K562 (cell line): ENCODE measurements around the gene MAMDC4. TPM values are rescaled to one million over a fixed set of nuclear protein-coding genes. Genes with fewer than 3 reads are reported as not detected.

Experiments used
- BMI1 ChIP-seq: fragments of 150-350 bp; IDR thresholded peaks from 2 replicates; pipeline ENCODE4 v1.6.1; 2014; ENCODE audit warnings: low read length
- DPF2 ChIP-seq: fragments of 450-650 bp; IDR thresholded peaks from 2 replicates; pipeline ENCODE4 v1.6.1; 2016
- FIP1L1 ChIP-seq: fragments of 200-400 bp; formaldehyde crosslinking; IDR thresholded peaks from 2 replicates; pipeline ENCODE4 v1.6.1; 2018; ENCODE audit warnings: mild to moderate bottlenecking, low read depth, low read length; ENCODE audit not compliant: poor library complexity, severe bottlenecking
- FOXA3 ChIP-seq, 2 experiments: fragments of 450-650 bp in 1 of 2; sonication (generic) in 1 of 2; formaldehyde crosslinking; IDR thresholded peaks in 1 of 2; conservative IDR thresholded peaks in 1 of 2; 2 replicates each; pipeline versions ENCODE4 v1.4.0 to v1.8.0; 2020 to 2022; ENCODE audit warnings: mild to moderate bottlenecking in 2 of 2, missing genetic modification reagents in 1 of 2
- HBP1 ChIP-seq: fragments of 450-650 bp; formaldehyde crosslinking; IDR thresholded peaks from 2 replicates; pipeline ENCODE4 v1.4.0; 2022; ENCODE audit warnings: missing genetic modification characterization
- HDAC3 ChIP-seq: fragments of 450-650 bp; IDR thresholded peaks from 2 replicates; pipeline ENCODE4 v1.6.1; 2018; ENCODE audit warnings: borderline replicate concordance, mild to moderate bottlenecking, moderate library complexity; ENCODE audit not compliant: partially characterized antibody
- HNRNPLL ChIP-seq: fragments of 200-400 bp; formaldehyde crosslinking; IDR thresholded peaks from 2 replicates; pipeline ENCODE4 v1.6.1; 2017; ENCODE audit warnings: low read length, low read depth, mild to moderate bottlenecking; ENCODE audit not compliant: poor library complexity, severe bottlenecking
- KAT2B ChIP-seq: IDR thresholded peaks from one replicate; pipeline ENCODE4 v1.6.1; 2012; ENCODE audit warnings: low read depth, mild to moderate bottlenecking, control low read depth, inconsistent platforms, low read length, moderate library complexity
- KDM5B ChIP-seq: fragments of 200-600 bp; sonication (generic); IDR thresholded peaks from 2 replicates; pipeline ENCODE4 v1.6.1; 2012; ENCODE audit warnings: low read depth, mild to moderate bottlenecking, moderate library complexity, low read length, control low read depth, inconsistent platforms; ENCODE audit not compliant: insufficient replicate concordance
- MCM7 ChIP-seq, 2 experiments: fragments of 450-650 bp; IDR thresholded peaks; 2 replicates each; pipeline ENCODE4 v1.6.1; 2016 to 2018
- MYC ChIP-seq, 2 experiments: fragments of 250-450 bp in 1 of 2; sonication (Bioruptor Pico) in 1 of 2; IDR thresholded peaks; 2 replicates each; pipeline versions ENCODE4 v1.5.1 to v1.6.1; 2012 to 2021; ENCODE audit warnings: low read depth in 2 of 2, borderline replicate concordance in 1 of 2, improper control_type of control experiment in 1 of 2, low read length in 1 of 2, mild to moderate bottlenecking in 1 of 2, moderate library complexity in 1 of 2
- NKRF ChIP-seq: fragments of 450-650 bp; IDR thresholded peaks from 2 replicates; pipeline ENCODE4 v1.6.1; 2016; ENCODE audit warnings: borderline replicate concordance
- TCF3 ChIP-seq: sonication (generic); formaldehyde crosslinking; IDR thresholded peaks from 2 replicates; pipeline ENCODE4 v1.4.0; 2020; ENCODE audit warnings: mild to moderate bottlenecking, missing genetic modification reagents
- TEAD4 ChIP-seq, 2 experiments: sonication (generic) in 1 of 2; formaldehyde crosslinking in 1 of 2; IDR thresholded peaks; 2 replicates each; pipeline versions ENCODE4 v1.6.1 to v1.8.0; 2012 to 2022; ENCODE audit warnings: borderline replicate concordance in 1 of 2, inconsistent platforms in 1 of 2, low read length in 1 of 2, mild to moderate bottlenecking in 1 of 2, missing genetic modification reagents in 1 of 2
- THRB ChIP-seq: fragments of 450-650 bp; formaldehyde crosslinking; conservative IDR thresholded peaks from 2 replicates; pipeline ENCODE4 v1.4.0; 2022; ENCODE audit warnings: mild to moderate bottlenecking, missing genetic modification characterization
- YY1 ChIP-seq, 3 experiments: IDR thresholded peaks; 2 replicates each; pipeline ENCODE4 v1.6.1; 2011; ENCODE audit warnings: low read length in 2 of 3, mild to moderate bottlenecking in 2 of 3, moderate library complexity in 2 of 3, borderline replicate concordance in 1 of 3, control low read depth in 1 of 3, low read depth in 1 of 3; ENCODE audit not compliant: insufficient read depth in 3 of 3, insufficient replicate concordance in 2 of 3, control insufficient read depth in 1 of 3, insufficient read length in 1 of 3; ENCODE audit errors: extremely low read depth in 1 of 3
- ZNF445 ChIP-seq: fragments of 250-450 bp; sonication (Bioruptor Pico); IDR thresholded peaks from 2 replicates; pipeline ENCODE4 v1.4.0; 2020; ENCODE audit warnings: low read depth, mild to moderate bottlenecking, moderate library complexity
- polyA plus RNA-seq, 8 experiments: library from polyadenylated mRNA; depleted of rRNA in 4 of 8; stranded (reverse) in 5 of 8; unstranded in 3 of 8; fragments of >200 nt; fragmentation: Nextera tagmentation in 2 of 8; fragmentation: Illumina TruSeq in 1 of 8; extraction: Ambion mirVana in 2 of 8; extraction: Trizol in 1 of 8; gene quantifications; 2 replicates each; pipeline versions ENCODE4 v1.2.1 to v1.2.3, GENCODE V29; 2011 to 2014; ENCODE audit warnings: inconsistent platforms in 1 of 8, missing spikeins in 1 of 8
- total RNA-seq, 7 experiments: library from RNA; depleted of rRNA in 6 of 7; stranded (reverse); fragments of >200 nt in 6 of 7; fragmentation: Illumina TruSeq in 2 of 7; extraction: Trizol in 2 of 7; gene quantifications; 2 replicates each; pipeline versions ENCODE4 v1.2.1 to v1.2.3, GENCODE V29; 2011 to 2021; ENCODE audit warnings: low replicate concordance in 1 of 7
- TF ChIP-seq, protein P1 (sequence below), 2 experiments: IDR thresholded peaks; 2 replicates each; pipeline ENCODE4 v1.6.1; 2012; ENCODE audit warnings: improper control_type of control experiment in 2 of 2, low read depth in 2 of 2, low read length in 2 of 2, borderline replicate concordance in 1 of 2

The MAMDC4 gene
- total and polyA plus RNA-seq, 9 of the 15 experiments (the other 6 are each of a cell fraction or from before 2014, with no cell fraction given): 0.03 to 10.8 (median 1.5) TPM

GRCh38 chr9:136847826-136848392 is 4.2 kb upstream of the MAMDC4 start (continued):
- TF ChIP-seq, protein P1, sequence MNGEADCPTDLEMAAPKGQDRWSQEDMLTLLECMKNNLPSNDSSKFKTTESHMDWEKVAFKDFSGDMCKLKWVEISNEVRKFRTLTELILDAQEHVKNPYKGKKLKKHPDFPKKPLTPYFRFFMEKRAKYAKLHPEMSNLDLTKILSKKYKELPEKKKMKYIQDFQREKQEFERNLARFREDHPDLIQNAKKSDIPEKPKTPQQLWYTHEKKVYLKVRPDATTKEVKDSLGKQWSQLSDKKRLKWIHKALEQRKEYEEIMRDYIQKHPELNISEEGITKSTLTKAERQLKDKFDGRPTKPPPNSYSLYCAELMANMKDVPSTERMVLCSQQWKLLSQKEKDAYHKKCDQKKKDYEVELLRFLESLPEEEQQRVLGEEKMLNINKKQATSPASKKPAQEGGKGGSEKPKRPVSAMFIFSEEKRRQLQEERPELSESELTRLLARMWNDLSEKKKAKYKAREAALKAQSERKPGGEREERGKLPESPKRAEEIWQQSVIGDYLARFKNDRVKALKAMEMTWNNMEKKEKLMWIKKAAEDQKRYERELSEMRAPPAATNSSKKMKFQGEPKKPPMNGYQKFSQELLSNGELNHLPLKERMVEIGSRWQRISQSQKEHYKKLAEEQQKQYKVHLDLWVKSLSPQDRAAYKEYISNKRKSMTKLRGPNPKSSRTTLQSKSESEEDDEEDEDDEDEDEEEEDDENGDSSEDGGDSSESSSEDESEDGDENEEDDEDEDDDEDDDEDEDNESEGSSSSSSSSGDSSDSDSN (IDR thresholded peaks at IDR 0.05; ENCODE audit: borderline replicate concordance in 1 of 2, low read depth in 2 of 2, low read length in 2 of 2): peak; percentile 84 to 93
- TF ChIP-seq HBP1 (CRISPR knock-in tag) (no peak; the same call in 1 of the 2 replicates), DPF2 (no peak), HNRNPLL (peak; percentile 55), KAT2B (no peak), FIP1L1 (peak; percentile 29), MYC (IDR thresholded peaks at IDR 0.05; ENCODE audit: low read depth, low read length) (peak; percentile 46), MYC (CRISPR knock-in tag; IDR thresholded peaks at IDR 0.05; ENCODE audit: borderline replicate concordance, low read depth) (peak; percentile 87; the same call in 1 of the 2 replicates), TCF3 (CRISPR knock-in tag) (0 out of 2 replicates have a peak, but pooled peaks have one; percentile 5), FOXA3 (CRISPR knock-in tag; conservative IDR thresholded peaks at IDR 0.05 in 1 of 2, IDR thresholded peaks at IDR 0.05 in 1 of 2) (no peak), BMI1 (no peak), NKRF (peak; percentile 82), ZNF445 (CRISPR knock-in tag) (no peak), THRB (CRISPR knock-in tag) (peak; percentile 25; the same call in 1 of the 2 replicates), YY1 (IDR thresholded peaks at IDR 0.05; ENCODE audit: borderline replicate concordance in 1 of 3, control insufficient read depth in 1 of 3, extremely low read depth in 1 of 3, insufficient read depth in 3 of 3, insufficient read length in 1 of 3, insufficient replicate concordance in 2 of 3, low read depth in 1 of 3, low read length in 2 of 3) (peak in 2 of 3 experiments; percentile 8), TEAD4 (IDR thresholded peaks at IDR 0.05; ENCODE audit: low read length) (peak; percentile 31; the same call in 1 of the 2 replicates), TEAD4 (CRISPR knock-in tag; IDR thresholded peaks at IDR 0.05; ENCODE audit: borderline replicate concordance) (no peak), HDAC3 (no peak), MCM7 (IDR thresholded peaks at IDR 0.05) (no peak), KDM5B (peak; percentile 83)
